K562 (cell line): ENCODE data around the gene CFAP73. TPM values are rescaled to one million over a fixed set of nuclear protein-coding genes. Genes with fewer than 3 reads are reported as not detected.
A peak's percentile ranks its signal among the peaks of the same experiment; 100 is the strongest.

Source experiments
- ATAC-seq: fragments of 200-7000 bp; cut with Tn5 transposase; 3 replicates; pipeline ENCODE4 v1.9.1; 2020; ENCODE audit warnings: moderate library complexity
- BruUV-seq: library from RNA; stranded (reverse); fragments of 400-500 nt; replicated peaks from 2 replicates; lab custom pipeline; 2021; lab: Mats Ljungman, UMichigan
- CTCF ChIA-PET: fragments of 300-600 bp; formaldehyde crosslinking; extraction: SDS; loops from one replicate; lab custom pipeline; 2021; ENCODE audit warnings: low intra/inter-chr PET ratio; lab: Yijun Ruan, JAX
- POLR2A ChIA-PET: fragments of 300-600, 350-650 bp; sonication (Branson Sonifier 250); formaldehyde crosslinking; extraction: SDS; loops from one replicate; lab custom pipeline; 2021; ENCODE audit warnings: antibody characterized with exemption, inconsistent platforms; lab: Yijun Ruan, JAX
- DNase-seq, 4 experiments: peaks; one replicate each; pipeline versions ENCODE4 v3.0.0 to v3.0.0-alpha.2; 2011 to 2018; ENCODE audit warnings: low spot score in 3 of 4, mixed read lengths in 3 of 4; ENCODE audit errors: extremely low read depth in 1 of 4
- FAIRE-seq: peaks from 2 replicates; lab custom pipeline; 2011; peaks lifted over from hg19 to GRCh38; lab: Jason Lieb, UNC
- H2AFZ ChIP-seq: 2 replicates; pipeline ENCODE4 v1.6.0; 2011; ENCODE audit warnings: low read depth, low read length, control low read depth, inconsistent platforms
- H3K27ac ChIP-seq: fragments of 200-600 bp; 3 replicates; pipeline ENCODE4 v1.8.0; 2011; ENCODE audit warnings: low read depth, mild to moderate bottlenecking, control low read depth, inconsistent platforms, low read length, moderate library complexity, mixed read lengths; ENCODE audit errors: extremely low read depth
- H3K27me3 ChIP-seq, 2 experiments: fragments of 300-600 bp in 1 of 2; 2 replicates in 1 of 2; 3 replicates in 1 of 2; pipeline versions ENCODE4 v1.6.0 to v1.8.0; 2011; ENCODE audit warnings: inconsistent platforms in 2 of 2, low read length in 2 of 2, mild to moderate bottlenecking in 1 of 2, mixed read lengths in 1 of 2, moderate library complexity in 1 of 2; ENCODE audit not compliant: control insufficient read depth in 2 of 2, insufficient read depth in 2 of 2
- H3K36me3 ChIP-seq: fragments of 300-600 bp; 3 replicates; pipeline ENCODE4 v1.8.0; 2011; ENCODE audit warnings: mild to moderate bottlenecking, low read length, inconsistent platforms; ENCODE audit not compliant: control insufficient read depth, insufficient read depth
- H3K4me1 ChIP-seq, 2 experiments: fragments of 200-600 bp in 1 of 2; replicated peaks in 1 of 2; 2 replicates in 1 of 2; 3 replicates in 1 of 2; pipeline versions ENCODE4 v1.5.1 to v1.8.0; 2011; ENCODE audit warnings: inconsistent platforms in 2 of 2, low read length in 2 of 2, mild to moderate bottlenecking in 1 of 2, mixed read lengths in 1 of 2, moderate library complexity in 1 of 2; ENCODE audit not compliant: control insufficient read depth in 2 of 2, insufficient read depth in 2 of 2
- H3K4me2 ChIP-seq: 2 replicates; pipeline ENCODE4 v1.6.1; 2011; ENCODE audit warnings: low read length, control low read depth, inconsistent platforms, mixed read lengths; ENCODE audit not compliant: insufficient read depth
- H3K4me3 ChIP-seq: fragments of 200-600 bp; sonication (generic), shearing (Covaris generic); 2 replicates; pipeline ENCODE4 v1.5.1; 2016; ENCODE audit warnings: control low read depth, inconsistent platforms
- H3K79me2 ChIP-seq: fragments of 200-600 bp; 3 replicates; pipeline ENCODE4 v1.8.0; 2011; ENCODE audit warnings: low read length, inconsistent platforms; ENCODE audit not compliant: control insufficient read depth, insufficient read depth
- H3K9ac ChIP-seq, 2 experiments: 2 replicates each; pipeline versions ENCODE4 v1.6.0 to v1.6.1; 2011; ENCODE audit warnings: low read depth in 2 of 2, low read length in 2 of 2, control low read depth in 1 of 2, inconsistent platforms in 1 of 2, mild to moderate bottlenecking in 1 of 2, mixed read lengths in 1 of 2; ENCODE audit not compliant: insufficient read depth in 1 of 2
- H3K9me1 ChIP-seq: one replicate; pipeline ENCODE4 v1.6.0; 2011; ENCODE audit warnings: inconsistent platforms, mild to moderate bottlenecking, low read length, moderate library complexity; ENCODE audit not compliant: control insufficient read depth, insufficient read depth
- H3K9me3 ChIP-seq: replicated peaks from 2 replicates; pipeline ENCODE4 v1.5.1; 2011; ENCODE audit warnings: low read depth, low read length, inconsistent platforms; ENCODE audit not compliant: control insufficient read depth, insufficient read depth
- H4K20me1 ChIP-seq: replicated peaks from 2 replicates; pipeline ENCODE4 v1.6.1; 2011; ENCODE audit warnings: low read length, inconsistent platforms, mixed read lengths; ENCODE audit not compliant: control insufficient read depth, insufficient read depth
- ASH1L ChIP-seq: fragments of 450-650 bp; IDR thresholded peaks from 2 replicates; pipeline ENCODE4 v1.6.1; 2018; ENCODE audit warnings: borderline replicate concordance, mild to moderate bottlenecking, low read depth; ENCODE audit not compliant: partially characterized antibody
- ATF3 ChIP-seq, 2 experiments: fragments of 450-650 bp in 1 of 2; sonication (generic) in 1 of 2; formaldehyde crosslinking in 1 of 2; IDR thresholded peaks in 1 of 2; conservative IDR thresholded peaks in 1 of 2; 2 replicates each; pipeline versions ENCODE4 v1.6.1 to v1.8.1; 2016 to 2023; ENCODE audit warnings: mild to moderate bottlenecking in 2 of 2, moderate library complexity in 2 of 2, inconsistent platforms in 1 of 2, missing genetic modification reagents in 1 of 2
- CEBPB ChIP-seq: fragments of 450-650 bp; IDR thresholded peaks from 2 replicates; pipeline ENCODE4 v1.6.1; 2016; ENCODE audit warnings: missing genetic modification characterization, missing compliant biosample characterization
- CEBPG ChIP-seq, 3 experiments: fragments of 200-800 bp in 1 of 3; sonication (Bioruptor generic) in 1 of 3; sonication (generic) in 1 of 3; formaldehyde crosslinking in 1 of 3; IDR thresholded peaks in 2 of 3; conservative IDR thresholded peaks in 1 of 3; 2 replicates each; pipeline versions ENCODE4 v1.6.1 to v1.8.0; 2016 to 2022; ENCODE audit warnings: missing compliant biosample characterization in 2 of 3, missing genetic modification characterization in 2 of 3, mild to moderate bottlenecking in 1 of 3, missing genetic modification reagents in 1 of 3
- MNT ChIP-seq, 2 experiments: fragments of 450-650 bp; conservative IDR thresholded peaks; 2 replicates each; pipeline ENCODE4 v1.6.1; 2017; ENCODE audit warnings: mild to moderate bottlenecking in 2 of 2, moderate library complexity in 2 of 2
- NRF1 ChIP-seq, 2 experiments: fragments of 450-650 bp; IDR thresholded peaks in 1 of 2; conservative IDR thresholded peaks in 1 of 2; 2 replicates each; pipeline ENCODE4 v1.6.1; 2014; ENCODE audit warnings: mild to moderate bottlenecking in 2 of 2
- TFAM ChIP-seq: fragments of 250-450 bp; sonication (Bioruptor Pico); conservative IDR thresholded peaks from 2 replicates; pipeline ENCODE4 v1.5.0; 2021; ENCODE audit warnings: mild to moderate bottlenecking, moderate library complexity
- ZNF277 ChIP-seq: fragments of 250-450 bp; sonication (Bioruptor Pico); IDR thresholded peaks from 2 replicates; pipeline ENCODE4 v1.8.0; 2022; ENCODE audit warnings: inconsistent platforms, mild to moderate bottlenecking, moderate library complexity, borderline replicate concordance
- ZNF589 ChIP-seq: fragments of 200-800 bp; sonication (Bioruptor generic); IDR thresholded peaks from 2 replicates; pipeline ENCODE4 v1.6.1; 2016; ENCODE audit warnings: low read depth, missing genetic modification characterization, missing compliant biosample characterization
- WGBS: fragments of 100-300 bp; shearing (Covaris generic); methylation state at CpG from one replicate; pipeline ENCODE4 v1.1.6; 2016; ENCODE audit warnings: low coverage, mixed read lengths; ENCODE audit not compliant: insufficient coverage; ENCODE audit errors: missing lambda C conversion rate; 5-methylcytosine and 5-hydroxymethylcytosine counted together
- in situ Hi-C: fragments of 300-500 bp; cut with MboI; formaldehyde crosslinking; loops from 4 replicates; pipeline ENCODE4 v1.15.0; 2018; ENCODE audit warnings: inconsistent platforms, mixed read lengths
- intact Hi-C: fragments of 100-400 bp; cut with micrococcal nuclease; formaldehyde crosslinking; loops from 2 replicates; pipeline ENCODE4 v1.14.2; 2022
- polyA plus RNA-seq, 8 experiments: library from polyadenylated mRNA; depleted of rRNA in 4 of 8; stranded (reverse) in 5 of 8; unstranded in 3 of 8; fragments of >200 nt; fragmentation: Nextera tagmentation in 2 of 8; fragmentation: Illumina TruSeq in 1 of 8; extraction: Ambion mirVana in 2 of 8; extraction: Trizol in 1 of 8; gene quantifications; 2 replicates each; pipeline versions ENCODE4 v1.2.1 to v1.2.3, GENCODE V29; 2011 to 2014; ENCODE audit warnings: inconsistent platforms in 1 of 8, missing spikeins in 1 of 8
- total RNA-seq, 7 experiments: library from RNA; depleted of rRNA in 6 of 7; stranded (reverse); fragments of >200 nt in 6 of 7; fragmentation: Illumina TruSeq in 2 of 7; extraction: Trizol in 2 of 7; gene quantifications; 2 replicates each; pipeline versions ENCODE4 v1.2.1 to v1.2.3, GENCODE V29; 2011 to 2021; ENCODE audit warnings: low replicate concordance in 1 of 7

The CFAP73 gene
- total and polyA plus RNA-seq, 9 of the 15 experiments (the other 6 are each of a cell fraction or from before 2014, with no cell fraction given), result not detected

- Histone ChIP-seq H4K20me1 (no peaks in the 10 kb centered on the region), H3K4me2 (no peak overlapping the region), H3K79me2 (no peaks in the 10 kb centered on the region), H3K9me1 (peaks cover 3% of the 10 kb centered on the region), H3K4me3 (no peak overlapping the region), H3K9ac (no peak overlapping the region), H3K27me3 (peaks cover 10 to 14% of the 10 kb centered on the region in 2 experiments; a peak in 4 of 5 replicates), H3K27ac (no peak overlapping the region), H3K36me3 (no peaks in the 10 kb centered on the region), H3K9me3 (no peaks in the 10 kb centered on the region), H3K4me1 (peaks cover 0 to 10% of the 10 kb centered on the region in 2 experiments; a peak in 3 of 5 replicates), H2AFZ (no peak overlapping the region)
- ATAC-seq (no peak; the same call in 2 of the 3 replicates), FAIRE-seq (no peak), DNase-seq (no peak)
- POLR2A ChIA-PET, result interaction anchor here (0.7 kb wide), 1 partner anchor 21 kb away, joined by 3 read pairs; no protein-coding TSS in a partner anchor
- TF ChIP-seq ATF3 (IDR thresholded peaks at IDR 0.05), result peak; percentile 77
- TF ChIP-seq ATF3 (CRISPR knock-in tag; conservative IDR thresholded peaks at IDR 0.05), result no peak
- peak; percentile 79 for TF ChIP-seq CEBPG (CRISPR knock-in tag; IDR thresholded peaks at IDR 0.05)
- peak; percentile 22 to 90; a peak in 2 of 4 replicates for TF ChIP-seq CEBPG (tag; conservative IDR thresholded peaks at IDR 0.05 in 1 of 2, IDR thresholded peaks at IDR 0.05 in 1 of 2)
- TF ChIP-seq TFAM, result no peak
- TF ChIP-seq MNT (conservative IDR thresholded peaks at IDR 0.05), result no peak
- TF ChIP-seq ASH1L, result no peak
- TF ChIP-seq NRF1 (conservative IDR thresholded peaks at IDR 0.05 in 1 of 2, IDR thresholded peaks at IDR 0.05 in 1 of 2), result peak; percentile 42 to 50; a peak in 3 of 4 replicates
- TF ChIP-seq ZNF589 (CRISPR knock-in tag), result no peak
- TF ChIP-seq ZNF277, result no peak
- TF ChIP-seq CEBPB, result peak; percentile 62
- CTCF ChIA-PET, result no interaction called here
- no TSS peak for BruUV-seq
- 14% methylated on average over 12 of the region's 12 CpGs for WGBS
- intact Hi-C loops, result no loop called here
- in situ Hi-C loops, result no loop called here
Measured at GRCh38 chr12:113145720-113146551, 3.6 kb upstream of the CFAP73 start.
